Fibroblast of the aortic adventitia (primary cell): Measurements from ENCODE around the gene ARHGAP42. TPM values are rescaled to one million over a fixed set of nuclear protein-coding genes. Genes with fewer than 3 reads are reported as not detected.
A peak's percentile ranks its signal among the peaks of the same experiment; 100 is the strongest.

ENCODE experiments used
- DNase-seq: peaks from one replicate; pipeline ENCODE4 v3.0.0-alpha.2; 2010; ENCODE audit warnings: low read depth
- H3K4me3 ChIP-seq: 2 replicates; pipeline ENCODE4 v1.5.1; 2011; ENCODE audit warnings: low read depth, mild to moderate bottlenecking, control low read depth, low read length, moderate library complexity
- CTCF ChIP-seq: IDR thresholded peaks from 2 replicates; pipeline ENCODE4 v1.5.1; 2011; ENCODE audit warnings: mild to moderate bottlenecking, low read length, control low read depth, inconsistent platforms; ENCODE audit not compliant: insufficient read depth
- total RNA-seq: library from RNA; depleted of rRNA; stranded (reverse); fragments of >200 nt; gene quantifications from 2 replicates; pipeline ENCODE4 v1.2.3, GENCODE V29; 2012; ENCODE audit warnings: low replicate concordance

The ARHGAP42 gene
- total RNA-seq, 1 donor: 12.6 TPM

- DNase-seq: no peak
Observed at GRCh38 chr11:100824041-100824809, 137.1 kb downstream of the ARHGAP42 start.

GRCh38 chr11:100825626-100826025 is 138.5 kb downstream of the ARHGAP42 start:
- no peak for DNase-seq
- no peak overlapping the region for H3K4me3 ChIP-seq
- no peak for TF ChIP-seq CTCF

More at GRCh38 chr11:100824041-100824809, 137.1 kb downstream of the ARHGAP42 start:
- TF ChIP-seq CTCF: no peak
- no peak overlapping the region for H3K4me3 ChIP-seq

- TF ChIP-seq CTCF: peak; percentile 46
- no peak overlapping the region for H3K4me3 ChIP-seq
- peak; percentile 71 for DNase-seq
Observed at GRCh38 chr11:100827934-100828661, 141.0 kb downstream of the ARHGAP42 start.

- no peak overlapping the region for H3K4me3 ChIP-seq
- TF ChIP-seq CTCF: no peak
- no peak for DNase-seq
Observed at GRCh38 chr11:100830274-100830673, 143.2 kb downstream of the ARHGAP42 start.

- peak; percentile 52 for DNase-seq
- TF ChIP-seq CTCF: no peak
- no peak overlapping the region for H3K4me3 ChIP-seq
Observed at GRCh38 chr11:100830978-100831732, 144.1 kb downstream of the ARHGAP42 start.

- TF ChIP-seq CTCF: no peak
- DNase-seq: no peak
- no peak overlapping the region for H3K4me3 ChIP-seq
Observed at GRCh38 chr11:100831929-100832494, 144.9 kb downstream of the ARHGAP42 start.
